Stomach smooth muscle (tissue), 2 donors: ENCODE results near the gene CLCN3.
"Not testable (repeated sequence)": the region's sequence is repeated elsewhere in the genome, so short reads cannot be mapped to it uniquely, and the experiment has no call there.

Experiments used
- H3K27ac ChIP-seq: one replicate; pipeline ENCODE4 v1.7.0; 2013; ENCODE audit warnings: mild to moderate bottlenecking, low read length, inconsistent platforms
- H3K27me3 ChIP-seq, 2 donors: one replicate each; pipeline ENCODE4 v1.7.0; 2013; ENCODE audit warnings: low read length in 2 of 2; ENCODE audit not compliant: insufficient read depth in 2 of 2, control insufficient read depth in 1 of 2
- H3K36me3 ChIP-seq, 2 donors: one replicate each; pipeline ENCODE4 v1.7.0; 2013; ENCODE audit warnings: low read length in 2 of 2; ENCODE audit not compliant: control insufficient read depth in 2 of 2, insufficient read depth in 2 of 2
- H3K4me1 ChIP-seq: one replicate; pipeline ENCODE4 v1.7.0; 2013; ENCODE audit warnings: low read length; ENCODE audit not compliant: control insufficient read depth, insufficient read depth
- H3K4me3 ChIP-seq, 2 donors: one replicate each; pipeline ENCODE4 v1.7.0; 2013; ENCODE audit warnings: low read length in 2 of 2
- H3K9ac ChIP-seq, 2 donors: one replicate each; pipeline ENCODE4 v1.7.0; 2013; ENCODE audit warnings: low read length in 2 of 2, mild to moderate bottlenecking in 1 of 2
- H3K9me3 ChIP-seq, 2 donors: one replicate each; pipeline ENCODE4 v1.7.0; 2013; ENCODE audit warnings: low read length in 2 of 2; ENCODE audit not compliant: control insufficient read depth in 2 of 2
- donor health status: healthy.
- donor health status: Pancreatic carcinoma.

CLCN3 gene

DNA sequence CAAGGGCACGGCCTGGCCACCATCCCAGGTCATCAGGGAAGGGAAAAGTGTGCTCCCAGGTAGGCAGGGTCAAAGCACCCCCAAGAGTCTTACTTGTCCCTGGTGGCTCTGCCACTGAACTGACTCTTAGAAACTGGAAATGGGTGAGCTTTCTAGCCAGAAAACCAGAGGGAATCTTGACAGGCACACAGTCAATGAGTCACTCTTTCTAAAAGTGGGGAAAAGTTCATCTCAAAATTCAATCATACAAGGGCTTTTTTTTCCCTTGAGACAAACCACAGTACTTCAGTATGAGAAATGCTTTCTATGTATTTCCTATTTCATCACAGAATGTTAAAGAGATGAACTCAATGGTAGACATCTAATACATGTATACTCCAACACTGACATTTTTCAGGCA, 124.9 kb downstream of the CLCN3 start:
- Histone ChIP-seq H3K4me1 (no peaks in the 10 kb centered on the region), H3K4me3 (no peak overlapping the region), H3K9ac (no peak overlapping the region), H3K27ac (no peak overlapping the region), H3K9me3 (no peaks in the 10 kb centered on the region), H3K27me3 (no peaks in the 10 kb centered on the region), H3K36me3 (peaks cover 11 to 16% of the 10 kb centered on the region in 2 donors)

DNA sequence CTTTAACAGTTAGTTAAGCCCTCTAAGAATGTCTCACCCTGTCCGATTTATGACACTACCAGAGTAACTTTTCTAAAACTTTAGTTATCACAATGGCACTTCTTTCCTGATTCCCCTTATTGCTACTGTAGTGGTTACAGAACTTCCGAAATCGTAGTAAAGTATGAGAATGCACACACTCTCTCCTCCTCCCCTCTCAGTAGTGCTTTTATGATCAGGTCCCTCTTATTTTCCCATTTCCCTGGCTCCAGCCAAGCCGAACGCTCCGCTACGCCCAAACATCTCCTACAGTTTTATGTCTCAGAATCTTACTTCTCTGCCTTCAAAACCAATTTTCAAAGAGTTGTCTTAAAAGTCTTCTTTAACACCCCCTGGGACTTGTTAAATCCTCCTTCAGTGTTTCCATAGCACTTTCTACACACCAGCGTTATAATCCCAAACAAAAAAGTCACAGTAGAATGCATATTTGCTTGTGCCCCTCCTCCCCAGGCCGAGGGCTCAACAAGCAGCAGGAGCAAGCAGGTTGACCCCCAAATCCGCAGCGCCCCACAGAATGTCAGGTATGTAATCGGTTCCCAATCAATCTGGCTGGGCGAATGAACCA, 136.7 kb downstream of the CLCN3 start:
- H3K4me3 ChIP-seq: peak overlapping the region; percentile 68 to 92
- no peaks in the 10 kb centered on the region for H3K27me3 ChIP-seq
- peak overlapping the region; percentile 42 for H3K27ac ChIP-seq
- peaks cover 8% of the 10 kb centered on the region for H3K4me1 ChIP-seq
- peaks cover 3 to 4% of the 10 kb centered on the region in 2 donors for H3K36me3 ChIP-seq
- no peaks in the 10 kb centered on the region for H3K9me3 ChIP-seq
- peak overlapping the region; percentile 64 to 80 for H3K9ac ChIP-seq

DNA sequence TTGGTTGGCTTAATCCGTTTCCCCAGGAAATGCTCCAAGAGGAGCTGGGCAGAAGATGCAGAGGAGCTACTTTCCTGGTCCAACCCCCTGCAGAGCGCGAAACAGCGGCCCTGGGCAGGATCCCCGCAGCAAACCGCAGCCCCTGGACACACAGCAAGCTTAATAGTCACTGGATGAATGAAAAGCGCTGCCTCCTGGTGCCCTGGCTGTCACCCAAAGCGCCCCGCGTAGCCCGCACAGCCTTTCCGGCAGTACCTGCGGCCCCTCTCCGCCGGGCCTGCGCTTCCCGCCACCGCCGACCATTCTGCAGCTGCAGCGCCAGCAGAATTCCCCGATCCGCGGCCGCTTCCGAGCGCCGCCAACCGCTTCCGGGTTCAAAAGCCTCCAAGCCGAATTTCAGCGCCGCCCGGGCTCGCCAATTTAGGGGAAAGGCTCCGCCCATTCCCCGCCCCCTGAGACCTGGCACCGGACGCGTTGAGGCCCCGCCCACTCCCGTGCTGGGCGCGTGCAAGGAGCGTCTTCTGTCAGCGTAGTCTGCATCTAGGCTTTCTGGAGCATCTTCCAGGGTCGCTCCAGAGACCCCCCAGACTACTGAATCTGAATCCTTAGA, 137.3 kb downstream of the CLCN3 start, which contains the start of gene HPF1:
Gene HPF1 (minus strand): TSS at position 370 of the 610 bp plus-strand sequence. CDS start 67 bp downstream, at position 303.
- H3K27me3 ChIP-seq: no peaks in the 10 kb centered on the region
- peak within 1 kb of the TSS; percentile 64 to 80 for H3K9ac ChIP-seq
- H3K9me3 ChIP-seq: no peaks in the 10 kb centered on the region
- H3K4me1 ChIP-seq: peaks cover 8% of the 10 kb centered on the region
- peaks cover 0 to 3% of the 10 kb centered on the region in 2 donors for H3K36me3 ChIP-seq
- peak within 1 kb of the TSS; percentile 42 for H3K27ac ChIP-seq
- H3K4me3 ChIP-seq: peak within 1 kb of the TSS; percentile 68 to 92

DNA sequence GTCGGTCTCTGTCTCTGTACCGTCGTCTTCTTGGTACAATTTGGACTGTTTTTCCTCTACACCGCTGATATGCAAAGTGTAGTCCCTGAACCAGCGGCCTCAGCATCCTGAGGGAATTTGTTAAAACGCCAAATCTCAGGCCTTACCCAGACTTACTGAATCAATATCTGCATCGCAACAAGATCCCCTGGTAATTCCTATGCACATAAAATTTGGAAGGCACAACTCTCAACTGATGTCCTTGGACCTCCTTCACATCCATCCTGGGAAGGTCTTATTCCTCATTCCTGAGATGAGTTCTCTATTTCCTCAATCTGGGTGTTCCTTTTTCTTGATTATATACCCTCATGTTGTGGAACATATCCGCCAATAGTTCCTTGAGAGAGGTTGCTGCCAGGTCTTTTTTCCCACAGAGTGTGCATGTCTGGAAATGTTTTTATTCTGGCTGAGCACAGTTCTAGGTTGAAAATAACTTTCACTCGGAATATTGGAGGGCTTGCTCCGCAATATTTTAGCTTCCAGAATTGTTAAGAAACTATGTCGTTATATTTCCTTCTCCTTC, 138.1 kb downstream of the CLCN3 start:
- peaks cover 8% of the 10 kb centered on the region for H3K4me1 ChIP-seq
- H3K27me3 ChIP-seq: no peaks in the 10 kb centered on the region
- H3K9ac ChIP-seq: no peak overlapping the region
- H3K9me3 ChIP-seq: no peaks in the 10 kb centered on the region
- H3K27ac ChIP-seq: no peak overlapping the region
- H3K4me3 ChIP-seq: peak overlapping the region; percentile 68 to 92
- no peaks in the 10 kb centered on the region for H3K36me3 ChIP-seq

DNA sequence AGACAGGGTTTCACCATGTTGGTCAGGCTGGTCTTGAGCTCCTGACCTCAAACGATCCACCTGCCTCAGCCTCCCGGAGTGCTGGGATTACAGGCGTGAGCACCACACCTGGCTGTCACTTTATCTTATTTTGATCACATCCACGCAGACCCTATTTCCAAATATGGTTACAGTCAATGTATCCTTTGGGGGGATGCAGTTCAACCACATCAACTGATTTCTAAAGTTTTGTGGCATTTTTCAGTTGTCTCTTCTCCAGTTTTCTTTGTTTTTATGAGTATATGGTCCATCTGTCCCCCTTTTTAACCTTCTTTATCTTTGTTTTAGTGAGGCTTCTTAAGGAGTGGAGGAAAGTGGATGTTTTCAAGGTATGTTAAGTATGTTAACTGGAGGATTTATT, 141.5 kb downstream of the CLCN3 start:
- no peak overlapping the region for H3K9ac ChIP-seq
- H3K27me3 ChIP-seq: no peaks in the 10 kb centered on the region
- no peak overlapping the region for H3K4me3 ChIP-seq
- H3K36me3 ChIP-seq: no peaks in the 10 kb centered on the region
- H3K27ac ChIP-seq: no peak overlapping the region
- H3K9me3 ChIP-seq: no peaks in the 10 kb centered on the region
- H3K4me1 ChIP-seq: peaks cover 1% of the 10 kb centered on the region

DNA sequence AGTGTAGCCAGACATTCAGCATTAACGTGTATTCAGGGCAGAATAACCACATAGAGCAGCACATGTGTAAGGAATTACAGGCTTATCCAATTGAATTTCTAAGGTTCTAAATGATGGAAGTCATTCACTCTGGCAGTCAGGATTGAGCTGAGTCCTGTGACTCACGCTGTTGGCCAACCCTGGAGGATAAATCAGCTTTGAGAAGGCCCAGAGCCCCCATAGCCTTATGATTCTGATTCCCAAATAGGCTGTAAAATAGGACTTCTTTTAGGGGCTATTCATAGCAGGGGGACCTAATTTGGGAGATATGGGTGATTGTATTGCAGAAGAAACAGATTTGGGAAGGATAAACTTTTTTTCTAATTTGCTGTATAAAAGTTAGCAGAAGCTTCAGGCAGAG, 145.5 kb downstream of the CLCN3 start:
- Histone ChIP-seq H3K4me1 (no peaks in the 10 kb centered on the region), H3K27ac (no peak overlapping the region), H3K27me3 (no peaks in the 10 kb centered on the region), H3K9me3 (no peaks in the 10 kb centered on the region), H3K4me3 (no peak overlapping the region), H3K9ac (no peak overlapping the region), H3K36me3 (no peaks in the 10 kb centered on the region)

DNA sequence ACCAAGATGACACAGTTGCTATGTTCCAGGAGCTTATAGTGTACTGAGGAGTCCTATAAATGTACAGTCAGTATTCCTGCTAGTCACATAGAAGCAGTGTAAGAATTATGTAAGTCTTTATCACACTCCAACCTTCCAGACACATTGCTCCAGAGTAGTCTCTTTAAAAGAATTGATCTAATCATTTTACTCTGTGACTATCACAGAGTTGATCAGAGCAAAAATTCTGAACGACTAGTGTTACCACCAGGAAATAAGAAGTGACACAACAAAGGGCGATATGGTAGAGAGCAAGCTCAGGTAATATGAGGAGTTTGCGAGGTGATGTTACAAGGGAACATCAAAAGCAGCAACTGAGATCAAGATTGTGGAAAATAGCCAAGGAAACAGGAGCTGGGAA, 146.4 kb downstream of the CLCN3 start:
- Histone ChIP-seq H3K4me3 (no peak overlapping the region), H3K27me3 (no peaks in the 10 kb centered on the region), H3K9ac (no peak overlapping the region), H3K27ac (no peak overlapping the region), H3K36me3 (no peaks in the 10 kb centered on the region), H3K9me3 (no peaks in the 10 kb centered on the region), H3K4me1 (no peaks in the 10 kb centered on the region)

DNA sequence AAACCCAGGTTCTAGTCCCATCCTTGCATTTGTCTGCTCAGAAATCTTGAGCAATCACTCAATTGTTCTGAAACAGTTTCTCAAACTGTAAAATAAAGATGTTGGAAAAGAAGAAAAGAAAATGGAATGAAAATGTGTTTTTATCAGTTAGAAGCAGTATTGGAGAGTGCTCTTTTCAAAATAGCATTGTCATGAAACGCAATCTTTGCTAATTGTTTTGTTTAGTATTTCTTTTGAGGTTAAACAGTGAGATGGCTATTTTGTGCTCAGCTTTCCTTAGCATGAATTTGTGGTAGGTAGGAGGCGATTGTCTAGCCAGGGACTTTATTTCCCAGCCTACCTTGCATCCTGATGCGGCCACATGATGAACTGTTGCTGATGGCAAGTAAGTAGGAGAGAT, 148.0 kb downstream of the CLCN3 start:
- Histone ChIP-seq H3K36me3 (no peaks in the 10 kb centered on the region), H3K9ac (no peak overlapping the region), H3K27me3 (no peaks in the 10 kb centered on the region), H3K9me3 (no peaks in the 10 kb centered on the region), H3K4me1 (no peaks in the 10 kb centered on the region), H3K27ac (no peak overlapping the region), H3K4me3 (no peak overlapping the region)

DNA sequence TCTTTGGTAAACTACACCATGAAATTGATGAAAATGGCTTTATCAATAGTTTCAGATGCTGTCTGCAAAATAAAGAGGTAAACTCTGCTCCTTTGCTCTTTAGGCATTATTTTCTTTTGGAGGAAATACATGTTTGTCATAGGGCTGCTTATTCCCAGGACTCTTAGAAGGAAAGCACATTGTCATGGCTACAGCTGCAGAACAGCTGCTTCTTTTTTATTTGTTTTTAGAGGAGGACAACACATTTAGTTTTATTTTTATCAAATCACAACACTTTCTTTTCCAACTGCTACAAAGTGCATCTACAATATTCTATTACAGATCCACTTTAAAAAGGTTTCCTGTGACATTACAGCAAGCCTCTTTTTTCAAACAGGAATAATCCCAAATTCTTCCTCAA, 150.0 kb downstream of the CLCN3 start:
- peaks cover 11 to 12% of the 10 kb centered on the region in 2 donors for H3K27me3 ChIP-seq
- no peak overlapping the region for H3K4me3 ChIP-seq
- peaks cover 3% of the 10 kb centered on the region for H3K4me1 ChIP-seq
- no peaks in the 10 kb centered on the region for H3K36me3 ChIP-seq
- no peaks in the 10 kb centered on the region for H3K9me3 ChIP-seq
- no peak overlapping the region for H3K9ac ChIP-seq
- H3K27ac ChIP-seq: no peak overlapping the region

DNA sequence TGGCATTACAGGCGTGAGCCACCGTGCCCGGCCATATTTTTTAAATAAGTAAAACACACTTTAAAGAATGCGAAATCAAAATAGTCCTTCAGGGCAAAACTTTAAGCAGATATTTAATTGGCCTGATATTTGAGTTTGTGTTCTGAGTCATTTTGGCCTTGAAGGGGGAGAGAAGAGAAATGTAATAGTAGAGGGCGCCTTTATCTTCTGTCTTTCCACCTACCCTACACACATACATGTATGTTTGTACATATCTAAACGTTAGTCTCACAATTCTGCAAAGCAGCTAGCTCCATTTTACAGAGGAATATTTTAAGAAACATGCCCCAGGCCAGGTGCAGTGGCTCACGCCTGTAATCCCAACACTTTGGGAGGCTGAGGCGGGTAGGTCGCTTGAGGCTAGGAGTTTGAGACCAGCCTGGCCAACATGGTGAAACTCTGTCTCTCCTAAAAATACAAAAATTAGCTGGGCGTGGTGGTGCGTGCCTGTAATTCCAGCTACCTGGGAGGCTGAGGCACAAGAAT, 151.2 kb downstream of the CLCN3 start:
- peaks cover 13 to 17% of the 10 kb centered on the region in 2 donors for H3K27me3 ChIP-seq
- H3K36me3 ChIP-seq, H3K4me1 ChIP-seq, H3K9ac ChIP-seq, H3K27ac ChIP-seq, H3K4me3 ChIP-seq, H3K9me3 ChIP-seq: not testable (repeated sequence)
